ENCODE results near the gene HOXC11.

Gene HOXC11

DNA sequence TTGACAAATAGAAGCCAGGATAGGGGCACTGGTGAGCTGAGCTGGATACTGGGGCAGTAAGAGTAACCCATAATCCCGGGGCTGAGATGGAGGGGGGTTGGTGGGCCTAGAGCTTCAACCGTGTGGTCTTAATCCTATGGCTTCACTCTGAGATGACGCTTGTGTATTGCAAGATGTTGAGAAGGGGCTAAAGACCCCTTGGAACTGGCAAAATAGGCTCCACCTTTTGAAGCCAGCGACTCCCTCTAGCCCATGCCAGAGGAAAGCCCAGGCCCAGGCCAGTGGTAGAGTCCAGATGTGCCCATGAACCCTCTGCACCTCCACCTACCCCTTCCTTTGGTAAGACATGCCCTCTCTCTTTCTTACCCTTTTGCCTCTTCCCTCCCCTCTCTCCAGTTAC, 13.6 kb upstream of the HOXC11 start:
- DNase-seq, result no peak

DNA sequence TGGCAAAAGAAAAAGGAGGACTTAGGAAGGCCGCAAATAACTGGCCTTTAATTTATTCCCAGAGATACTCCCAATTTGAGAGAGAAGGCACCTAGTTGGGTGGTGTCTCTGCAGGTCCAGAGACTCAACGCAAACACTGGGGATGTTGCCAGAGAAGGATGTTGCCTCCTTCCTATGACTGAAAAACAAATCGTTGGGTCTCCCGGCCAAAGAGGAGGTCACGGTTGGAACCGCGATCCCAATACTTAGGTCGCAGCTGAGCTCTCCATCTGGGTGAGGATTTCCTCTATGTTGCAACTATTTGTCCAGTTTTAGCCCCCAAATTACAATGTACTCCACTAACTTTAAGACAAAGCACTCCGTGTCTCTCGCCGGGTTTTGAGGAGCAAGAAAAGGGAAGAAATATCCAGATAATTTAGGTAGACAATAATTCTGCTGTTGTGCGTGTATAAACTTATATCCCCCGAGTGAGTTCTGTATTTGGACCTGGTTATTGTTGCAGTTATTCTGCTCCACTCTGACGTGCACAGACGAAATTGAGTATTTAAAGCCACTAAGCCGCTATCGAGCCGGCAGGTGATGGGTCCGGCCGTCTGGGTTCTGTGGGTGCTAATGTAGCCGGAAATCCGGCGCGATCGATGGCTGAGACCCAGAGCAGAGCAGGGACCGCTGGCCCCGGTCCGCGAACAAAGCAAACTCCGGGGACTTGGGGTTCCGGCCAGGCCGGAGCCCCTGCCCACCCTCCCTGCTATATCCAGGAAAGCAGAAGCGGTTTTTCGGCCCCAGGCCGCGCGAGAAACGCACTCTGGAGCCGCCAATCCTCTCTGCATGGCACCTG, 12.5 kb upstream of the HOXC11 start:
- DNase-seq, result no peak

DNA sequence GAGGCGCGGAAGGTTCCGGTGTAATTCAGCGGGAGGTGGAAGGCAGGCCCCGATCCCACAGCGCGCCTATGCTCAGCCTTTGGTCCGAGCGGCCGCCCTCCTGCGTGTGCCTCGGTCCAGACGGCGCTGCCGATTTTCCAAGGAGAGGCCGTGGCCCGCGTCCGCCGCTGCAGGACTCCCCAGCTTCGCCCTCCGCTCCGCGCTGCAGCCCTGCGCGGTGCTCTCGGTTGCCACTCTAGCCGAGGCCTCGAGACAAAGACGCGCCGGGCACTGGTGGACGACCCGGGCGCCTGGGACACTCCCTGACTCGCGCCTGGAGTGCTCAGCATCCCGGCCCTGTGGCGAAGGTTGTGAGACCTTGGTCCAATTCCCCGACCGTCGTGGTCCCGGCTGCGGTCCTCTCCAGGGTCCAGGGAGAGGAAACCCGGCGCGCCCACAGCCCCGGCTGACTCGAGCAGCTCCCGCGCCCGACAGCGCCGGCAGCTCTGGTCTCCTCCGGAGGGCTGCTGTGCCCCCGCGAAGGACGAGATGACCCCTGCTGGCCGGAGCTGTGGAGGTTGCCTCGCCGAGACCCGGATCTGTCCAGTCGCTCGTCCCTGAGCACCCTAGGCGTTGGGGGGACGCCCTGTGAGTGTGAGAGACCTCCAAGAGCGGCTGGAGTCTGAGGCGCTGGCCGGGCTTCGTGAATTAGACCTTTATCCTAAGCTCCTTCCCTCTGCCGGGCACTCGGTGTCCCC, 11.7 kb upstream of the HOXC11 start:
- DNase-seq, result no peak

DNA sequence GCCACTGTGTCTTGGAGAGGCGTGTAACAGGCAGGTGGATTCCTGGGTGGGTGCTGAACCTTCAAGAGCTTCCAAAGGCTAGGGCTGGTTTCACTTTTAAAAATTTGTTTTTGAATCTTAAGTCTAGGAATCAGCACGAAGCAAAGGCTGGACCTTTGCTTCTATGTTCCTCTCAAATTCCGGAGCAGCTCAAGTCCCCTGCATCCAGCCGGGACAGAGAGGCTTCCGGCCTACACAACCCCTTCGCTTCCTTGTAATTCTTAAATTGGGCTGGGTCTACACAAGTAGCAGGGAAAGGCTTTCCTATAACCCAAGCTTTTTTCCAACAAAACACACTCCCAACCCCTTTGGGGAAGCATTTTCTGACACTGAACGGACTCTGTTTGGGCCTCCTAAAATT, 9.9 kb upstream of the HOXC11 start:
- no peak for DNase-seq

DNA sequence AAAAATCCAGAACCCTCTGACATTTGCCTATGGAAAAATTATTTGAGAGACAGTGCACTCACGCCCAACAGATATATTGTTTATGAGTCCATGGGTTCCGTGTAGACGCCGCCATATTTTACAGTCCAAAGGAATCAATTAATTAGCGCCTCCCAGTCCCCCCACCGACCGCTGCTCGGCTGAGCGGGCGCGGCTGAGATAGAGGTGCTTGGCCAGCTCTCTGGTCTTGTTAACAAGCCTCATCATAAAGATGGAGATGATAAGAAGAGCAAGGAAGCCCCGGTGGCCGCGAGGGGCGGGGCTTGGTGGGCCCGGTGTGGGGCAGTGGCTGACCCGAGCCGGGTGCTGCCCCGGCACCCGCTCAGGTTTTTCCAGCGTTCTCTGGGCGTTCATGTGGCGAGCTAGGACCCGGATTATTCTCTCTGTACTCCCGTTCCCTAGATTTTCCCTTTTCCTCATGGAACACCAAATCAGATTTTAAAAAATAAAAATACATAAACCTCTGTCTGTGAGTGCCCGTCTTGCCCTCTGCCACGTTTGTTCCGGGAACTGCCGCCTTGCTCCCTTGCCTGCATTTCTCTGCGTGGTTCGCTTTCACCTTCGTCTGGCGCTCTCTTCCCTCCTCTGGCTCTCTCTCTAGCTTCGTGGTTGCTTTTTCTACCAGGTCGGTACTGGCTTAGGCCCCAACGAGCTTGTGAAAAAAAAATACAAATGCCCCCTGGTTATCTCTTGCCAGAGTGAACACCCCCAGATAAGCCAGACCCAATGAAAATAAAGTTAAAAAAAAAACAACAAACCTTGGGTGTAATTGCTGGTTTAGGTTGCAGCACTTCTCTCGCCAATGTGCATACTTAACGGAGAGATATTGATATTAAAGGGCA, 9.3 kb upstream of the HOXC11 start:
- DNase-seq, result no peak

DNA sequence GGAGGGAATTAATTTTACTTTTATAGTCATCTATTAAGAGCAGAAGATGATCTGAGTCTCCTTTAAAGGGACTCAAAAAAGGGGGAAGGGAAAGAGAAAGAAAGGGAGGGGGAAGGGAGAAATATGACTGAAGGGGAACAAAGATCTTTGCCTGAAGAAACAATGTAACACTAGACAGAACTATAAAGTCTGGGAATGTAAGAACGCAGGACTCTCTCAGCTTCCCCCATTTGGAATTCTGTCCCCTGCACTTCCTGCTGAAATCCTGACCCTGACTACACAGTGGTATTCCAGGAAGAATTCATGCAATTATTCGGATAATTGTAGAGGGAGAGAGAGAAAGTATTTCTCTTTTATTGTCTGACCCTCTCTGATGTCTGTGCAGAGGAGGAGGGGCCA, 8.6 kb upstream of the HOXC11 start:
- no peak for DNase-seq

DNA sequence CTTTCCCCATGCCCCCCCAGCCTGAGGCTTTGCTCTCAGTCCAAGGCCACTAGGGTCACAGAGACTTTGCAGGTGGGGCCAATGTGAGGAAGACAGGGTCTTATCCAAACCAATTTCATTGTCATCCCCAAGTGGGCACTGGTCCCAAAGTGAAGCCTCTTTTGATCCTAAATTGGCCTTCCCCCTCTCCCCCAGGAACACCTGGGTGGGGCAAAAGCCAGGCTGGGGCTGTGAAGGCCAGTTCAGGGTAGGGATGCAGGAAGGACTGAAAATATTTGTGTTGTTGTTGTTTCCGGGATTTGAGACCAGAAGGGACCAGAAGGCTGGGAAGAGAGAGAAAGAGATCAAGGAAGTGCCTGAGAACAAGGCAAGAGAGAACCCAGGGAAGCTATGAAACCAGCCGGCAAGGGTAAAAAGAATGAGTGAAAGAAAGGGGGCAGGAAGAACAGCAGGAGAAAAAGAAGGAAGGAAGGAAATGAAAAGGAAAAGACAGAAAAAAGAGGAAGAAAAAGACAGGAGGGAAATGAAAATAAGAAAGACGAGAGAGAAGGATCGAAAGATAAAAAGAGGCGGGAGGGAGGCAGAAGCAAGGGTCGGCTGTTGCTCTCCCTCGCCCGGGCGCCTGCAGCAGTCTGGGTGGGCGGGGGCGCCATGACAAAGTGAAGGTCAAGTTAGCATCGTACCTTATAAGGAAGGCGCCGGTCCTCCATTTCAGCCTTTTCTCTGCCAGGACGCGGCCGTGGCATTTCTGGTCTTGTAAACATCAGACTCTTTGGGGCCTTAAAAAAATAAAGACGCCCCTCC, 7.4 kb upstream of the HOXC11 start:
- DNase-seq, result no peak

DNA sequence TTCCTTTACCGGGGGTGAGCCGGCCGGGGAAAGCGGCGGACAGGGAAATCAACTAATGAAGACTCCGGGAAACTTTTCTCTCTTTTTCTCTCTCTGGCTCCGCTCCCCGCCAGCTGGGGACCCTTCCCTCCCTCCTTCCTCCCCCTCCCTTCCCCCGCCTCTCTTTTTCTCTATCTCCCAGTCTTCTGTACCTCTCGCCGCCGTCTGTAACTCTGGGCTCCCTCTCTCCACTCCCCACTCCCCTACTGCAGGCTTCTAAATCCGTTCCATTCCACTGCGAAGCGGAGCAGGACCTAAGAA, 6.9 kb upstream of the HOXC11 start:
- DNase-seq, result no peak

DNA sequence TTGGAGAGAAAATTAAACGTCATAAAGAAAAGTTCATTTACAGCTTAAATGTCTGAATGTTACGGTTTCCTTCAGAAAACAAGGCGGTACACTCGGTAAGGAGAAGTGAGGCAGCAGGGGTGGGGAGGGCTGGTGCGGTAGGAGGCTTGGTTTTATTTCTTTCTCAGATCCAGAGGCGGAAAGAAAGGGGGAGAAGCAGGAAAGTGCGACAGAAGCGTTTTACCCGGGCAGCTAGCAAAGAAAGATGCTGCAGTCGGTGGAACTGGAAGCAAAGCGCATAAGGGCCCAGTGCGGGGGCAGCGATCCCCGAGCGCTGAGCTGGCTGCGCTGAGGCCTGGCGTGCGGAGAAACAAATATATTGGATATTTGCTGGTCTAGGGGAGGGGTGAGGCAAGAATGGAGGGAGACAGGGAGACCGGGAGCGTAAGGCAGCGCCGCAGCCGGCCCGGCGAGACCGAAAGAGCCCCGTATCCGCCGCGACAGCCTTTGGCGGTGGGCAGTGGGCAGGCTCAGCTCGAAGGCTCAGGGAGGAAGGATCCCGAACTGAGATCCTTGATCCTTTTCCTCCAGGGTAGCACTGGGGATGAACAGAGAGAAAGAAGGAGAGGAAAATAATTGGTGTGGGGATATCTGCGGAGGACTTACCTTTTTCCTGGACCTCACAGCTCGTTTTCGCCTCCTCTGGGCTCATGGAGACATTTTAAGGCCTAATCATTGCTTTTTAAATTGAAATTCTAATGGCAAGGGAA, 6.4 kb upstream of the HOXC11 start:
- no peak for DNase-seq

DNA sequence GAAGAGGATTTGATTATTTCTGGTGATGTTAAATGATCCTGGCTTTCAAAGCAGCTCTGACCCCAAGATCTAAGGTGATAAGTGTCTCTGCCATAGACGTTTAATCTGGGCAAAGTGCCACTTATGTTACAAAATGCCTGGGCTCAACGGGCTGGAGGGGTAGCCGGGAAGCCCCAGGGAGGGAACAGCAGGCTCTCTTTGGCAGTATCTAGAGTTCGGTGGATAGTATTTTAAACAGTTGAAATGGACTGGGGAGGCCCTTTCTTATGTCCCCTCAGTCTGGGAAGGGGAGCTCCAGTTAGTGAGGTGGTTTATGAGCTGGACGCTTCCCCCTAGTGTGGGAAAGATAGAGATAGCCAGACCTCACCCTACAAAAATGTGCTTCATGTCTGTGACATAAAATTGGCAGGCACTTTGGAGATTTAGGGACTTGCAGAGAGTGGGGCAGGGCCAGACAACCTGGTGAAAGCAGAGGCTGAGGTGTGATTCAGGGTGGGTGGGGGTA, 5.5 kb upstream of the HOXC11 start:
- DNase-seq, result no peak

DNA sequence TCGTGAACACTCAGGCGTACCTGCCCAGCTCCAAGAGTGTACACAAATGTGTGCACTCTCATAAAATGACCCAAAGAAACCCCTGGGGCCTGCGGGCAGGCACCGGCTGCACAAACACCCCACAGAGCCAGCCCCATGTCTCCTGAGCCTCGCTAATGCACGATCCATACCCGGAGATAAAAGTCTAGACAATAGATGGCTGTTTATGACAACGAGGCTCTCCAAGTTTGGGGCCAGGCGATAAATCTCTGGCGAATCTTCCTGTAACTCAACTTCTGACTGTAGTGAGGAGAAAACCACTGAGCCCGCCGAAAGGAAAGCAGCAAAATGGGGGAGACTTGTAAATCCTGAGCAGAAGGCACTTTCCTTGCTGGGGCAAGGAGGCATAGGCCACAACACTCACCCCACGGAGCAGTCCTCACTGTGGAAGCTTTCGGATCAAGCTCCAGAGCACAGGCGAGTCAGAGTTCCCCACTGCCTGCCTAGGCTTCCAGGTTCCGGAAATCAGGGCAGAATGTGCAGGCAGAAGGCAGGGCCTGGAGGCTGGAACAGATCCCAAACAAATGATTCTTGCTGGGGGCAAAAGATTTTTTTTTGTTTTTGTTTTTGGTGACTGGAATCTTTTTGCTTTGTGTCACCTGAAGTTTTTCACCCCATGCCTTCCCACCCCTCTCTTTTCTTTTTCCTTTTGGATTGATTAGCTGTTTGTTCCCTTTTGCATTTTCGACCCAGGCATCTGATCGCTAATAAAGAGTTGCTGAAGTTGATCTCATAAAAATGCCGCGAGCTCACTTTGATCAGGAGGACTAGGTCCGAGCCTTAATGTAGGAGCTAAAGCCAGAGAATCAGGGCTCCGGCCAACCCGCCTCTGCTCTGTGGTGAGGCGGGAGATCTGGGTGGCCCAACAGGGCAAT, 4.5 kb upstream of the HOXC11 start:
- DNase-seq, result no peak

DNA sequence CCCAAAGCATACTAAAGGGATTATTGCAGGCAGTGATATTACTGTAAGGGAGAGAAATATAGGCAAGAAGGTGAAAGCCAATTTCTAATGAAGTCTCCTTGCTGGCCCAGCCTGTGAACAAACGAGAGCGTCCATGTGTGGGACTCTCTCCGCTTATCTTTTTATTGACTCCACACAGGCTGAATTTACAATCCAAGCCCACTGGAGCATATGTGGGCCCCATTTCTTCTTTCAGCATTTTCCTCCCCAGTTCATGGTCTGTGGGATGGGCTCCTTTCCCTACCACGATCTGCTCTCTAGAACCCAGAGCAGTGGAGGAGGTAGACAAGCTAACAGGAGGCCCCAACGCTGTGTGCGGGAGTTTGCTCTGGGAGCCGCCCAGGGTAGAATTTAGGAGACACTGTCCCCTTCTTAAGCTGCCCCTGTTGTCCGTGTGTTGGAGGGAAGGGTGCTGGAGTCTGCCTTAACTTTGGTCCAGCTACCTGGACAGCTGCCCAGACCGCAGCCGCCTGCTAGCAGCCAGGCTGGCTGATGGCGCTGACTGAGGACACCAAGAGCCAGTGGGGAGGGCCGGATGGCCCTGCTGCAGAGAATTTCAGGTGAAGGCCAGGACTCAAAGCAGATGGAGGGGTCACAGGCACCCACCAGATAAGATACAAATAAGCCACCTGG, 3.2 kb upstream of the HOXC11 start:
- no peak for DNase-seq

DNA sequence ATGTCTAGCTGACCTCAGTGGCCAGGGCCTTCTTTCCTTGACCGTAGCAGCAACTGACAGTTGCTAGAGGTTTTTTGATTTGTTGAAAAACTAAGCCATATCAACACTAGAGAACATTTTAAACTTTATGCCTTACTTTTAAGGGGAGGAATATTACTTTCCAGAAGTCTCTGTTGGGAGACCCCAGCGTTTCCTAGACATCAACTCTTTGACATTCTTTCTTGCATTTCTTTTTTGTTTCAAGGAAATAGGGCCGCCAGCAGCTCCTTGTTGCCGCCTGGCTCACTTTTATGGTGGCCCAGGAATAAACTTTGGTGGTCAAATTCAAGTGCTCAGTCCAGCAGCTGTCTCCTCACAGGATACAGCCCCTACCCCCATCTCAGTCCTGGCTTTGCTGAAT, 2.5 kb upstream of the HOXC11 start:
- DNase-seq, result no peak

DNA sequence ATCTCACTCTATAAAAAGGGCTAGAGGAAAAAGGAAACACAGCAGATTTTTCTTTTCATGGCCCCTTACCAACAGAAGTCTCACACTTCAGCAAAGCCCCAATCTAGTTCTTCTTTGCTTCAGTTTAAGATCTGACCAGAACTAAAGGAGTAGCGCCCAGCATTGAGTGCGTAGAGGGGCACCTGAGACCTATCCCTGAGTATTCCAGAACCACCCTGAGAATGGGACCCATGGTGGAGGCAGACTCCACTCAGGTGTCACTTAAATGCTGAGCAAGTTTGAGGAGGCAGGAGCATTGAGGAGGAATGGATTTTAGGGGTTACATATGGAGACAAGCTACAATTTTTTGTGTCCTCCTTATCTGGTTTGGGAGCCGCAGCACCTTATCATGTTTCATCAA, 1.8 kb upstream of the HOXC11 start:
- no peak for DNase-seq

DNA sequence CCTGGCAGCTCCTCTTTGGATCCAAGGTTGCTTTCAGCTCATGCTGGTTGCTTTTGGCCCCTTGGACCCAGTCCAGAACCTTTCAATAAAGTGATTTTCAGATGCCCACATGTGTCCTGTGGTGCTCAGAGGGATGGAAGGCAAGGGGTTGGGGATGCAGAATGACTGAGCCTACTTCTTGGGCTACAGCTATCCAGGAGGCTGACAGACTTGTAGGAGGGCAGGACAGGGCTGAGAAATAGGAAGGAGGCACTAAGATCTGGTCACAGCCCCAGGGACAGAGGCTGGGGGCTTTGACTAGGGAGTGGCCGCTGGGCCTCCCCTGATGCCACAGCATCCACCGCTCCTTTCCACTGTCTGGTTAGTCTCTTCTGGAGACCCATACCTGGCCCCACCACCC, 1.2 kb upstream of the HOXC11 start:
- DNase-seq, result no peak

DNA sequence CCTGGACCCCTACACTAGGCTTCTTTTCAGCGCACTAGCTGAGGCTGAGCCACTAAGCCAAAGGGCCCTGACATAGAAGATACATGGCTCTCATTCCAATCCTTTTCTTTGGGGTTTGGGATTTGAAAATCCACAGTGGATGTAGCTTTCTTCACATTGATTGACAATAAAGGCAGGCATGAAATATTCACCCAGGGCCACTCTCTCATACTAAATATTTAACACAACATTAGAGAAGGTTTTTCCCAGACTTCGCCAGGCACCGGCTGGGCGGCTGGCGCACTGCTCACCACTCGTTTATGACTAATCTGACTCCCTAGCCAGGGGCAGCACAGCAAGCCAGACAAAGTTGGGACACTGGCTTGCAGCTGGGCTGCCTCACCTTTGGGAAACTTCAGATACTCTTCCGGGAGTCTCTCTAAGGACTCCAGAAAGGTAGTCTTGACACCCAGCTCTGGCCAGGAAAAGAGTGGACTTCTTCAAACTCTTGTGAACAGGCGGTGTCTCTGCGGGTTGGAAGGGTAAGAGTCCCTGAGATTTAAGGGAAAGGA, 699 bp upstream of the HOXC11 start:
- no peak for DNase-seq

DNA sequence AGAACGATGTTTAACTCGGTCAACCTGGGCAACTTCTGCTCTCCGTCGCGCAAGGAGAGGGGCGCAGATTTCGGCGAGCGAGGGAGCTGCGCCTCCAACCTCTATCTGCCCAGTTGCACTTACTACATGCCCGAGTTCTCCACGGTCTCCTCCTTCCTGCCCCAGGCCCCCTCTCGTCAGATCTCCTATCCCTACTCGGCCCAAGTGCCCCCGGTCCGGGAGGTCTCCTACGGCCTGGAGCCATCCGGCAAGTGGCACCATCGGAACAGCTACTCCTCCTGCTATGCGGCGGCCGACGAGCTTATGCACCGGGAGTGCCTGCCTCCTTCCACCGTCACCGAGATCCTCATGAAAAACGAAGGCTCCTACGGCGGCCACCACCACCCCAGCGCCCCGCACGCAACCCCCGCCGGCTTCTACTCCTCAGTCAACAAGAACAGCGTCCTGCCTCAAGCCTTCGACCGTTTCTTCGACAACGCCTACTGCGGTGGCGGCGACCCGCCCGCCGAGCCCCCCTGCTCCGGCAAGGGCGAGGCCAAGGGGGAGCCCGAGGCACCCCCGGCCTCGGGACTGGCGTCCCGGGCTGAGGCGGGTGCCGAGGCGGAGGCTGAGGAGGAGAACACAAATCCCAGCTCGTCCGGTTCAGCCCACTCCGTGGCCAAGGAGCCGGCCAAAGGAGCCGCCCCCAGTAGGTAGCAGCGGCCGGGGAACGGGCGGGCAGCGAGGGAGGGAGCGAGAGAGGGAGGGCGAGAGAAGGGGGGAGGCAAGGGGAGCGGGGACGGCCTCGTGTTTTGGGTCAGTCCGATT, 513 bp downstream of the HOXC11 start:
- DNase-seq, result no peak

DNA sequence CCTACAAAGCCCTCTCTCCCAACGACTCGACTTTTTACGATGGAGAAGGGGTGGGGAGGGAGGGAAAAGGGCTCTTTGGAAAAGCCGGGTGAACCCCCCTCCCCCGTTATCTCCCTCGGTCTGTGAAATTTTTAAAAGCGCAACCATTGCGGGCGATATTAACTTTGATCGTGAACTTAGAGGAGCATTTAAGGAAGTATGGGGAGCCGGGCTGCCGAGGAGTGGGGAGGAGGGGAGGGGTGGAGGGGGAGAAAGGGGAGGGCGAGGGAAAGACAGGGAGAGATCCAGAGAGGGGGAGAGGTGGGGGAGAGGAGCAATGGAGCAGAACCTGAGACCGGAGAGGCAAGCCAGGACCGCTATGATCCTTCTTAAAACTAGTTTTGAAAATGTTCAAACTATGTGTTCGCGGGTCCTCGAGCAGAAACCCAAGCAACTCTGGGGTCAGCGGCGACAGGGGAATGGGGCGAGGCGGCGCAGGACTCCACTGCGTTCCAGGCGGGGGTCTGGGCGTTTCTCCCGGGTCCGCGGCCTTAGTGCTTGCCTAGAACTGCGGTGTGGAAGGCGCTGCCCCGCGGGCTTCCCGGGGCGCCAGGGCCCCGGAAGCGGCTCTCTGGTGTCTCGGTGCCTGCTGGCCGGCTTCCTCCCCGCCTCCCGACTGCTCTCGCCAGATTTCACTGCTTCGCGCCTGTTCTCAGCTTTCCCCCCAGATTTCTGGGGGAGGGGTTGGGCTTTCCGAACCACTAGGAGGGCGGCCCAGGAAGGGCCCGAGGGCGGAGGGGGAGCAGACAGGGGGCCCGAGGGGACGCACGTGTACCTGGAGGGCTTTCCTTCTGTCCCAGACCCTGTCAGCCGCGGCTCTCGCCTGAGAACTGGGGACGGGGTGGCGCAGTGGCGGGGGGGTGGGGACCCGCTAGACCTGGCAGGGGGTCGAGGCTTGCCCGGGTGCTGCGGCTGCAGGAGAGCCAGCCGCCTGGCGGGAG, 1.4 kb downstream of the HOXC11 start, which contains the start of gene HOTAIR:
TSS of gene HOTAIR (minus strand) at position 871 of the 980 bp plus-strand sequence.
- DNase-seq, result no peak

Data from NCI-H2029 treated with DMSO at 0.1 percent for 48 hours (cell line).